Astrocyte of the spinal cord (primary cell): Measurements from ENCODE around the gene ACTR3.

Experiments
- DNase-seq: peaks from one replicate; pipeline ENCODE4 v3.0.0; 2011; ENCODE audit warnings: low read depth, low spot score
- H3K4me3 ChIP-seq: 2 replicates; pipeline ENCODE4 v1.5.1; 2011; ENCODE audit warnings: low read depth, mild to moderate bottlenecking, low read length, moderate library complexity
- in situ Hi-C: cut with HindIII; loops from 2 replicates; pipeline ENCODE4 v1.10.0; 2017; ENCODE audit warnings: low sequenced_read_pairs
- TF ChIP-seq, protein P1 (sequence below): IDR thresholded peaks from 2 replicates; pipeline ENCODE4 v1.5.1; 2012; ENCODE audit warnings: low read depth, mild to moderate bottlenecking, low read length, inconsistent platforms

ACTR3 gene

GRCh38 chr2:113847144-113847543, 42.7 kb upstream of the ACTR3 start:
- in situ Hi-C loops: no loop called here

DNA sequence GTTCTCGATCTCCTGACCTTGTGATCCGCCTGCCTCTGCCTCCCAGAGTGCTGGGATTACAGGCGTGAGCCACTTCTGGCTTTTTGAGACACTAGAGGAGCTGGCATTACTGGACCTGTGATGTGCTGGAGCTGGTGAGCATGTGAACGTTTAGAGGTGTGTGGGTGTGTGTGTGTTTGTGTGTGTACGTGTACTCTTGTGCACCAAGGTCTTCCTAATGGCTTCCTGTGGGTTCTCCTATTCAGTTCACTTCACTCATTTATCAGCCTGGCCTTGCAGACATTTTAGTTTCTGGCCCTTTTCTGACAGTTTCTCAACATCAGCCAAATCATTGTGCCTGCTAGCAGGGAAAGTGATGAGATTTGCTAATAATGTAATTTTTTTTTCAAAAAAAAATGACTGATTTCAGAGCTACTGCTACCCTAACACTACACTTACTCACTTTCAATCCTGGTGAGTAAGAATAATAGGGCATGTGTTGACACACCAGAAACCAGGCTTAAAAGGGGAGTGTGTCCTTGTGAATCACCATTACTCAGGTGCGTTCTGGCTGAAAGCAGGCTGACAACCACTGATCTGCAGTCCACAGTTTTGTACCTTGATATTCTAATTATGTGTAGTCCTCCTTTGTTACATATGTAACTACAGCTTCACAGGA, 41.0 kb upstream of the ACTR3 start:
- peak; percentile 16 for DNase-seq
- TF ChIP-seq, protein P1, sequence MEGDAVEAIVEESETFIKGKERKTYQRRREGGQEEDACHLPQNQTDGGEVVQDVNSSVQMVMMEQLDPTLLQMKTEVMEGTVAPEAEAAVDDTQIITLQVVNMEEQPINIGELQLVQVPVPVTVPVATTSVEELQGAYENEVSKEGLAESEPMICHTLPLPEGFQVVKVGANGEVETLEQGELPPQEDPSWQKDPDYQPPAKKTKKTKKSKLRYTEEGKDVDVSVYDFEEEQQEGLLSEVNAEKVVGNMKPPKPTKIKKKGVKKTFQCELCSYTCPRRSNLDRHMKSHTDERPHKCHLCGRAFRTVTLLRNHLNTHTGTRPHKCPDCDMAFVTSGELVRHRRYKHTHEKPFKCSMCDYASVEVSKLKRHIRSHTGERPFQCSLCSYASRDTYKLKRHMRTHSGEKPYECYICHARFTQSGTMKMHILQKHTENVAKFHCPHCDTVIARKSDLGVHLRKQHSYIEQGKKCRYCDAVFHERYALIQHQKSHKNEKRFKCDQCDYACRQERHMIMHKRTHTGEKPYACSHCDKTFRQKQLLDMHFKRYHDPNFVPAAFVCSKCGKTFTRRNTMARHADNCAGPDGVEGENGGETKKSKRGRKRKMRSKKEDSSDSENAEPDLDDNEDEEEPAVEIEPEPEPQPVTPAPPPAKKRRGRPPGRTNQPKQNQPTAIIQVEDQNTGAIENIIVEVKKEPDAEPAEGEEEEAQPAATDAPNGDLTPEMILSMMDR: no peak
- in situ Hi-C loops: no loop called here
- no peak overlapping the region for H3K4me3 ChIP-seq

More at GRCh38 chr2:113847144-113847543, 42.7 kb upstream of the ACTR3 start:
- DNase-seq: peak; percentile 44
- TF ChIP-seq, protein P1: no peak
- H3K4me3 ChIP-seq: no peak overlapping the region

GRCh38 chr2:113850687-113851086, 39.2 kb upstream of the ACTR3 start:
- no peak overlapping the region for H3K4me3 ChIP-seq
- DNase-seq: no peak
- TF ChIP-seq, protein P1: no peak
- in situ Hi-C loops: no loop called here

GRCh38 chr2:113851640-113852039, 38.2 kb upstream of the ACTR3 start:
- TF ChIP-seq, protein P1: no peak
- peak; percentile 16 for DNase-seq
- in situ Hi-C loops: no loop called here
- no peak overlapping the region for H3K4me3 ChIP-seq

DNA sequence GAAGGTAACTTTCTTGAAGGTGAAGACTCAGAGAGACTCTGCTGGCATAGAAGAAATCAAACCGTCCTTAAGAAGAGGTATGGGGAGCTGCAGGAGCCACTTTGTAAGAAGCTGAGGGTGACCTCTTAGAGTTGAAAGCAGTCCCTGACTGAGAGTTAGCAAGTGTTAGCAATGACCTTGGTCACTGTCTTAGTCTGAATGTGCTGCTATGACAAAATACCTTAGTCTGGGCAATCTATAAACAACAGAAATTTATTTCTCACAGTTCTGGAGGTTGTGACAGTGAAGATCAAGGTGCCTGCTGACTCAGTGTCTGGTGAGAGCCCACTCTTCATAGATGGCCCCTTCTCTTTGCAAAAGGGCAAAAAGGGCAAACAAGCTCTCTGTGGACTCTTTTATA, 35.7 kb upstream of the ACTR3 start:
- no peak for DNase-seq
- in situ Hi-C loops: no loop called here
- H3K4me3 ChIP-seq: no peak overlapping the region
- TF ChIP-seq, protein P1: no peak

DNA sequence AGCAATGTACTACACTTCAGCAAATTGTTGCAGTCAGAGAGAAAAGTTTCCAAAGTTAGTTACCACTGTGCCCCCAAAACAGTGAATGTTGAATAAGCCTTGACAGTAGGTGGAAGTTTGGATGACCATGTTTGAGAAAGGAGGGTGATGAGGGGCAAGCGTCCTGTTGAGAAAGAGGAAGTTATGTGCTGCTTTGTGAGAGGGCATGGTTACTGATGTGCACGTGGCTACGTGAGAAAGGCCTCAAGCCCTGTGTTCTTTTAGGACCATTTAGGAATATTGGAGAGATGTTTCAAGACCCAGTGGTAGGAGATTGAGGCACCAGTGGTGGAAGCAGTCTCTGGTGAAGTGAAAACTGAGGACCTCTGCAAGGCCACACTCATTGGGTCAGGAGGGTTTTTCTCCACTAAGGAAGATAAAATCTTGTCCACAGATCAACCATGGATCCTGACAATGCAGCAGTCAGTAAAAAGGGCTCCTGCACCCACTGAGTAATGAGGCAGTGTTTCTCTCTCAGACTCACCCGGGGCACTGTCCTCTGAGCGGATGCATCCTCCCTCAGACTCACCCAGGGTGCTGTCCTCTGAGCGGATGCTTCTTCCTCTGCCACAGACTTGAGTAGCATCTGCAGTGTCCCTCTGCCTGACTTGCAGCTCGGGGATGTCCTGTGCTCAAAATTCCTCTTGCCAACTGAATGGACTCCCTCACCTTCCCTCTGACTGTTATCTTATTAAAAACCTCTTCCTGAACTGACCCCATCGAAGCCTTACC, 34.7 kb upstream of the ACTR3 start:
- no peak overlapping the region for H3K4me3 ChIP-seq
- TF ChIP-seq, protein P1: no peak
- no peak for DNase-seq
- in situ Hi-C loops: no loop called here
